Memory B cell (primary cell): ENCODE results near the gene SLC25A34.
A peak's percentile ranks its signal among the peaks of the same experiment; 100 is the strongest.

ENCODE experiments used
- ATAC-seq: fragments of 150-1000 bp; cut with Tn5 transposase; 2 replicates; pipeline ENCODE4 v1.10.0; 2021; ENCODE audit warnings: low read depth, mild to moderate bottlenecking, moderate library complexity
- DNase-seq, 2 donors: peaks; one replicate each; pipeline ENCODE4 v3.0.0; 2022; ENCODE audit warnings: low spot score in 2 of 2
- H3K27ac Mint-ChIP-seq: one replicate; pipeline ENCODE4 v1.8.0; 2022; ENCODE audit warnings: mild to moderate bottlenecking, moderate library complexity, mixed read lengths
- H3K27me3 Mint-ChIP-seq: one replicate; pipeline ENCODE4 v1.8.0; 2022; ENCODE audit warnings: mixed read lengths
- H3K36me3 Mint-ChIP-seq: one replicate; pipeline ENCODE4 v1.8.0; 2022; ENCODE audit warnings: mild to moderate bottlenecking, mixed read lengths
- H3K4me1 Mint-ChIP-seq: one replicate; pipeline ENCODE4 v1.8.0; 2022; ENCODE audit warnings: mixed read lengths
- H3K4me3 Mint-ChIP-seq: one replicate; pipeline ENCODE4 v1.8.0; 2022; ENCODE audit warnings: mild to moderate bottlenecking, moderate library complexity, mixed read lengths
- H3K9me3 Mint-ChIP-seq: one replicate; pipeline ENCODE4 v1.8.0; 2022; ENCODE audit warnings: mixed read lengths

The SLC25A34 gene

DNA sequence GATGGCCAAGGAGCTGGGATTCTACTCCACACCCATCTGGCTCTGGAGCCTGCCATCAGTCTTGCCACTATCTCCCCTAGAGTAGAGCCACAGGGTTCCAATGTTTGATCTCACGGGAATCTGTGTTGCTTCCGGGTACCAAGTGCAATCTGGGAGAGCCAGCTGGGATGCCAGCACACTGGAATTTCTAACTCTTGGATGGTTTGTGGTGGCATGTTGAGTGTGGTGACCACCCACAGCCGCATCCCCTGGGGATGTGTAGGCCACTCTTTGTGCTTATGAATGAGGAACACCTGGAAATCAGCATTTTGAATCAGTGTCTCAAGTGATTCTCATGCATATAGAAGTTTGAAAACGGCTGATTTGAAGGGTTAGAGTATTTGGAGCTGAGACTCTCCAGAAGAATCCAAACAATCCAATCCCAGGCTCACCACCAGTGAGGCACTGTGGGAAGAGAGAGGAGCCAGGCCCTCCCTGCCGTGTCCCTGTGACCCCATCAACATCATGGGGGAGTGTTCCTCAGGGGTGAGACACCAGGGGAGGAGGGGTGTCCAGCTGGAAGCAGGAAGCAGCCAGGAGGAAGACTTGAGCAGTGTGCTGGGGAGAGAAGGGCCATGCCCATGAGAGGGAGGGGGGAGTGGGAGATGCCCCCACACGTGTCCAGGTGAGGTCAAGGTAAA is 35.9 kb downstream of the SLC25A34 start:
- H3K27ac Mint-ChIP-seq = no peak overlapping the region
- H3K36me3 Mint-ChIP-seq = no peaks in the 10 kb centered on the region
- DNase-seq (no peak), ATAC-seq (no peak)
- no peak overlapping the region for H3K4me3 Mint-ChIP-seq
- H3K9me3 Mint-ChIP-seq = no peaks in the 10 kb centered on the region
- no peaks in the 10 kb centered on the region for H3K4me1 Mint-ChIP-seq
- peaks cover 18% of the 10 kb centered on the region for H3K27me3 Mint-ChIP-seq

DNA sequence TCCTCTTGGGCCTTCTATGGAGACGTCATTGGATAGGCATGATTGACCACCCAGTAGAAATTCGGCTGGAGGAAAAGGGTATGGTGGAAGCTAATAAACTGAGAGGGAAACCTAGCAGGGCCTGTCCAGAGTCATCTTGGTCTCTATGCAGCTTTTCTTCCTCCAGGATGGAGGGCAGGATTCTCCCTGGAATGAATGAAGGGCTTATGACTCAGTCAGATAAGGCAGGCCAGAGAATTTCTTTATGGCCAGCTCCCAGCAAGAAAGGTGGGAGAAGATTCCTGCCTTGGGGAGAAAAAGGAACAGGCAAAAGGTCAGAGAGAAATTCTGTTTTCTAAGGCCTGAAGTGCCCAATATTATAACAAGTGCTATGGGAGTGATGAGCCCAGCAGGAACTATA is 39.6 kb downstream of the SLC25A34 start:
- Mint-ChIP-seq H3K4me3 (no peak overlapping the region), H3K9me3 (no peaks in the 10 kb centered on the region), H3K4me1 (no peaks in the 10 kb centered on the region), H3K27me3 (peaks cover 19% of the 10 kb centered on the region), H3K27ac (no peak overlapping the region), H3K36me3 (no peaks in the 10 kb centered on the region)
- ATAC-seq (no peak), DNase-seq (no peak)

DNA sequence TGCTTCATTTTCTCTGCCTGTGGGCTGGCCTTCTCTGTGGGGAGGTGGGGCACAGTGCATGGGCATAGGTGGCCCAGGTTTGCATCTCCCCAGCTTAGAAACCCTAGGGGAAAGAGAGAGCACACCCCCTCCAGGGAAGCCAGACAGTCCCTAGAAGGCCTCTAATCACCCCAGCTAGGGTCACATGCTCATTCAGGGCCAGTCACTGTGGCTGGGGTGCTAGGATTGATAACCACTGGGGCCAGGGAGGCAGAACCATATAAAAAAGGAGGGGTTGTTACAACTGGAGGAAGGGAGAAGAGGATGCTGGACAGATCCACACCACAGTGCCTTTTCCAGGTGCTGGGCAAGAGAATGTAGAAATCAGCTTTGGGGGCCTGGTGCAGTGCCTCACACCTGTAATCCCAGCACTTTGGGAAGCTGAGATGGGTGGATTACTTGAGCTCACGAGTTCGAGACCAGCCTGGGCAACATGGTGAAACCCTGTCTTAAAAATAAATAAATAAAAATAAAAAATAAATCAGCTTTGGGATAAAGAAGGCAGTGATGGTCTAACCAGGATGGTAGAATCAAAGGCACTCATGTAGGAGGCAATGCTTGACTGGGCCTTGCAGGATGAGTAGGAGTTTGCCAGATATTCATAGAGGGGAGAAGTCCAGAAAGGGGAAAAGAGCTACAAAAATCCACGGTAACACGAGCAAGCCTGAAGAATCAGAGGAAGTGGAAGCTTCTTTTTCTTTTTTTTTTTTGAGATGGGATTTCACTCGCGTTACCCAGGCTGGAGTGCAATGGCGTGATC is 42.0 kb downstream of the SLC25A34 start:
- Mint-ChIP-seq H3K36me3 (no peaks in the 10 kb centered on the region), H3K4me1 (no peaks in the 10 kb centered on the region), H3K27me3 (peaks cover 8% of the 10 kb centered on the region), H3K27ac (no peak overlapping the region), H3K4me3 (no peak overlapping the region), H3K9me3 (no peaks in the 10 kb centered on the region)
- no peak for DNase-seq
- no peak for ATAC-seq

DNA sequence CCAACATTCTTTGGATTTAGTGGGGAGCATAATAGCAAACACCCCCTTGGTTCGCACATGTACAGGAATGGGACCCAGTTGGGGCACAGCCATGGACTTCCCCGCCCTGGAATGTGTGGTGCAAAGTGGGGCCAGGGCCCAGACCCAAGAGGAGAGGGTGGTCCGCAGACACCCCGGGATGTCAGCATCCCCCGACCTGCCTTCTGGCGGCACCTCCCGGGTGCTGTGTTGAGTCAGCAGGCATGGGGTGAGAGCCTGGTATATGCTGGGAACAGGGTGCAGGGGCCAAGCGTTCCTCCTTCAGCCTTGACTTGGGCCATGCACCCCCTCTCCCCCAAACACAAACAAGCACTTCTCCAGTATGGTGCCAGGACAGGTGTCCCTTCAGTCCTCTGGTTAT is 49.6 kb downstream of the SLC25A34 start:
- peaks cover 4% of the 10 kb centered on the region for H3K4me1 Mint-ChIP-seq
- H3K9me3 Mint-ChIP-seq = no peaks in the 10 kb centered on the region
- ATAC-seq = no peak
- DNase-seq = no peak
- H3K27ac Mint-ChIP-seq = no peak overlapping the region
- no peak overlapping the region for H3K4me3 Mint-ChIP-seq
- H3K27me3 Mint-ChIP-seq = peaks cover 14% of the 10 kb centered on the region
- H3K36me3 Mint-ChIP-seq = no peaks in the 10 kb centered on the region

DNA sequence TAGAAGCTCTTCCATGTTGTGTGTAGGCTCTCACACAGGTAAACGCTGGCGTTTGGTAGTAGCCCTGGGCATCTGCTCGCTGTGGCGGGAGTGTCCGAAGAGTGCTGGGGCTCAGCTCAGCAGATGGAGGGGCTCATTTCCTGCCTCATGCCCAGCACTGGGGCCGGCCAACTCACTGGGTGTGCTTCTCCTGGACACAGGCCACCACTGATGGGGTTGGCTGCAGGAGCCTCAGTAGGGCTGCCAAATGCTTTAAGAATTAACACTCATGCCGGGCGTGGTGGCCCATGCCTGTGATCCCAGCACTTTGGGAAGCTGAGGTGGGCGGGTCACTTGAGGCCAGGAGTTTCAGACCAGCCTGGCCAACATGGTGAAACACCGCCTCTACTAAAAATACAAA is 50.5 kb downstream of the SLC25A34 start:
- peaks cover 4% of the 10 kb centered on the region for H3K4me1 Mint-ChIP-seq
- DNase-seq (no peak), ATAC-seq (no peak)
- H3K36me3 Mint-ChIP-seq = no peaks in the 10 kb centered on the region
- H3K4me3 Mint-ChIP-seq = no peak overlapping the region
- no peaks in the 10 kb centered on the region for H3K9me3 Mint-ChIP-seq
- H3K27me3 Mint-ChIP-seq = peaks cover 15% of the 10 kb centered on the region
- H3K27ac Mint-ChIP-seq = no peak overlapping the region

DNA sequence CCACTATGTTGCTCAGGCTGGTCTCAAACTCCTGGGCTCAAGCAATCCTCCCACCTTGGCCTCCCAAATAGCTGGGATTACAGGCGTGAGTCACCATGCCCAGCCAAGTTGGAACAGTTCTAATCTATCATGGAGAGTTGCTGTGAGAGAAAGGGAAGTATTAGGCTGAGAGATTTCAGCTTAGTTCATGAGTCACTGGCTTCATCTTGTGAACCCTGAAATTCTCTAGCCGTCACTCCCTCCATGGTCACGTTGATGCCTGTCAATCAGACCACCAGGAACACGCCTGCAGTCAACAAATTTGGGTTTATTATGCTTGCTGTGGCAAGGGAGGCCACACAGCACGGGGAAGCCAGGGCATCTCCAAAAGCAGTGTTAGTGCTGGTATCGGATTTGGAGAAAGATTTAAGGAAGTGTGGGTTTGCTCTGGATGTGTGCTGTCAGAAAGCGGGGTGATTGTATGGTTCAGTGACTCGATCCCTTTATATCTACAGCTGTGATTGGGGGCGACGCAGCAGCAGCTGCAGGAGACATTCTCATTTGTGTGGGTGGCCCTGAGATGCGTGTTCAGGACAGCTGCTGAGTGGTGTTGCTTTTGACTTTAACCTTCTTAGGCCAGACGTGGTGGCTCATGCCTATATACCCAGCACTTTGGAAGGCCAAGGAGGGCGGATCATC is 52.7 kb downstream of the SLC25A34 start:
- Mint-ChIP-seq H3K27me3 (peaks cover 15% of the 10 kb centered on the region), H3K27ac (no peak overlapping the region), H3K4me1 (peaks cover 6% of the 10 kb centered on the region), H3K9me3 (no peaks in the 10 kb centered on the region), H3K36me3 (no peaks in the 10 kb centered on the region), H3K4me3 (no peak overlapping the region)
- no peak for DNase-seq
- ATAC-seq = peak; percentile 41
